Fibroblast of the aortic adventitia (primary cell): ENCODE results near the gene VPS72. TPM values are rescaled to one million over a fixed set of nuclear protein-coding genes. Genes with fewer than 3 reads are reported as not detected.
"Not testable (repeated sequence)": the region's sequence is repeated elsewhere in the genome, so short reads cannot be mapped to it uniquely, and the experiment has no call there.

Experiments used
- DNase-seq: peaks from one replicate; pipeline ENCODE4 v3.0.0-alpha.2; 2010; ENCODE audit warnings: low read depth
- H3K4me3 ChIP-seq: 2 replicates; pipeline ENCODE4 v1.5.1; 2011; ENCODE audit warnings: low read depth, mild to moderate bottlenecking, control low read depth, low read length, moderate library complexity
- total RNA-seq: library from RNA; depleted of rRNA; stranded (reverse); fragments of >200 nt; gene quantifications from 2 replicates; pipeline ENCODE4 v1.2.3, GENCODE V29; 2012; ENCODE audit warnings: low replicate concordance
- TF ChIP-seq, protein P1 (sequence below): IDR thresholded peaks from 2 replicates; pipeline ENCODE4 v1.5.1; 2011; ENCODE audit warnings: mild to moderate bottlenecking, low read length, control low read depth, inconsistent platforms; ENCODE audit not compliant: insufficient read depth

Gene VPS72
- total RNA-seq, 1 donor = 42.8 TPM

- no peak overlapping the region for H3K4me3 ChIP-seq
- peak; percentile 35 for DNase-seq
- TF ChIP-seq, protein P1, sequence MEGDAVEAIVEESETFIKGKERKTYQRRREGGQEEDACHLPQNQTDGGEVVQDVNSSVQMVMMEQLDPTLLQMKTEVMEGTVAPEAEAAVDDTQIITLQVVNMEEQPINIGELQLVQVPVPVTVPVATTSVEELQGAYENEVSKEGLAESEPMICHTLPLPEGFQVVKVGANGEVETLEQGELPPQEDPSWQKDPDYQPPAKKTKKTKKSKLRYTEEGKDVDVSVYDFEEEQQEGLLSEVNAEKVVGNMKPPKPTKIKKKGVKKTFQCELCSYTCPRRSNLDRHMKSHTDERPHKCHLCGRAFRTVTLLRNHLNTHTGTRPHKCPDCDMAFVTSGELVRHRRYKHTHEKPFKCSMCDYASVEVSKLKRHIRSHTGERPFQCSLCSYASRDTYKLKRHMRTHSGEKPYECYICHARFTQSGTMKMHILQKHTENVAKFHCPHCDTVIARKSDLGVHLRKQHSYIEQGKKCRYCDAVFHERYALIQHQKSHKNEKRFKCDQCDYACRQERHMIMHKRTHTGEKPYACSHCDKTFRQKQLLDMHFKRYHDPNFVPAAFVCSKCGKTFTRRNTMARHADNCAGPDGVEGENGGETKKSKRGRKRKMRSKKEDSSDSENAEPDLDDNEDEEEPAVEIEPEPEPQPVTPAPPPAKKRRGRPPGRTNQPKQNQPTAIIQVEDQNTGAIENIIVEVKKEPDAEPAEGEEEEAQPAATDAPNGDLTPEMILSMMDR = no peak
Measured at GRCh38 chr1:151213560-151213959, 23.6 kb upstream of the VPS72 start.

DNA sequence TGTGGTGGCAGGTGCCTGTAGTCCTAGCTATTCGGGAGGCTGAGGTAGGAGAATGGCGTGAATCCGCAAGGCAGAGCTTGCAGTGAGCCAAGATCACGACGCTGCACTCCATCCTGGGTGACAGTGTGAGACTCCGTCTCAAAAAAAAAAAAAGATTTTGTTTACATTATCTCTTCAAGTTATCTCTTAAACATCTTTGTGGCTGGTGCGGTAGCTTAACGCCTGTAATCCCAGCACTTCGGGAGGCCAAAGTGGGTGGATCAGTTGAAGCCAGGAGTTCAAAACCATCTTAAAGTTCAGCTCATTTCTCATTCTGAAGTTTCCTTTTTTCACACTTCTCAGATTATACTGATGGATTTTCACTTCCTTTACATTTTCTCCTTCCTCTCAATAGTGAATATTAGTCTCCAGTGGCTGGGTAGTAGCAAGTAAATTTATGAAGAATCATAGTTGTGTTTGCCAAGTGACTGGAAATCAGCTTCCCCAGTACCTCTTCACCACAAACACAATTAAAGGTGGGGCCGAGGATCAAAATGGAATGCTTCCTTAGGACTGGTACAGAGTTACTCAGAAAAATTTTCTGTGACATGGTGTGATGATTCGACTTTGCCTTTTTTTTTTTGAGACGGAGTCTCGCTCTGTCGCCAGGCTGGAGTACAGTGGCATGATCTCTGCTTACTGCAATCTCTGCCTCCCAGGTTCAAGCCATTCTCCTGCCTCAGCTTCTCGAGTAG, 22.1 kb upstream of the VPS72 start:
- H3K4me3 ChIP-seq = no peak overlapping the region
- TF ChIP-seq, protein P1 = no peak
- DNase-seq = no peak

- DNase-seq = no peak
- TF ChIP-seq, protein P1 = no peak
- H3K4me3 ChIP-seq = no peak overlapping the region
Measured at GRCh38 chr1:151210830-151211229, 20.8 kb upstream of the VPS72 start.

GRCh38 chr1:151205381-151205965, 15.5 kb upstream of the VPS72 start:
- not testable (repeated sequence) for H3K4me3 ChIP-seq, DNase-seq

GRCh38 chr1:151199873-151200581, 10.0 kb upstream of the VPS72 start:
- TF ChIP-seq, protein P1 = no peak
- DNase-seq = peak; percentile 95
- peak overlapping the region; percentile 99 for H3K4me3 ChIP-seq

DNA sequence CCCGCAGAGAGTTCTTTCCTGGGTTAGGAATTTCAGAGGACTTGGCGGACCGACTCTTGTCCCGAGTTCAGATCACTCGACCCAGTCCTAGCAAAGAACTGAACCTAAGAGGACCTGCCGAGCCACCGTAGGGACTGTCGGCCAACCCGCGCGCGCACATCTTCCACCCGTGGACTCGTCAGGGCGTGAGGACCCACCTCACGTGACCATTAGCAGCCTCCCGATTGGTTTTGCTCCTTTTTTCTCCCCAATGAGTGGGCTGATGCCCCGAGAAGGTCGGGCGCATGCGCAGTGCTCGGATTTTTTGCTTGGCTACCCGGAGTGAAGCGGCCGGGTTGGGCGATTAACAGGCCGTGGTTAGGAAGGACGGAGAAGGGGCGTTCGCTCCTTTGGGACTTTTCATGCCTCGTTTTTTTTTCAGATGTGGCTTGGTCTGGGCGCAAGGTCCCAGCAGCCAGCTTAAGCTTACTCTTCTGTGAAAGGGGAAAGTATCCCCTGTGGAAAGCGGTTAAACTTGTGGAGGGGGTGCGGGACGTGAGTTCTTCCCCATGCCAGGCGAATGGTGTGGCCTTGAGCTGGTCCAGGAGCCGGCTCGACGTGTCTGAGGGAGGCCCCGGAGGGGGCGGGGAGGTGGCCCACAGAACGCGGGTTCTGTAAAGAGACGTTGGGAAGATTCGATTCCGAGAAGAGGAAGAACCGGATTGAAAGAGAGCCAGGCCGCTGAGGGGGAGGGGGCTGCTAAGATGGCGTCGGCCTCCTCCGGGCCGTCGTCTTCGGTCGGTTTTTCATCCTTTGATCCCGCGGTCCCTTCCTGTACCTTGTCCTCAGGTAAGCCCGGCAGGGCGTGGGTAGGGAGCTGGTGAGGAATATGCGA, 8.5 kb upstream of the VPS72 start, which contains the start of gene PIP5K1A:
Gene PIP5K1A, plus strand, starts transcription at position 299 of the 874 bp plus-strand sequence. Its CDS starts 445 bp downstream, at position 744.
- TF ChIP-seq, protein P1 = no peak
- DNase-seq = peak; percentile 99
- peak within 1 kb of the TSS; percentile 99 for H3K4me3 ChIP-seq
